ENCODE measurements around the gene TMCC3. TPM values are rescaled to one million over a fixed set of nuclear protein-coding genes. Genes with fewer than 3 reads are reported as not detected.

Gene TMCC3, protein sequence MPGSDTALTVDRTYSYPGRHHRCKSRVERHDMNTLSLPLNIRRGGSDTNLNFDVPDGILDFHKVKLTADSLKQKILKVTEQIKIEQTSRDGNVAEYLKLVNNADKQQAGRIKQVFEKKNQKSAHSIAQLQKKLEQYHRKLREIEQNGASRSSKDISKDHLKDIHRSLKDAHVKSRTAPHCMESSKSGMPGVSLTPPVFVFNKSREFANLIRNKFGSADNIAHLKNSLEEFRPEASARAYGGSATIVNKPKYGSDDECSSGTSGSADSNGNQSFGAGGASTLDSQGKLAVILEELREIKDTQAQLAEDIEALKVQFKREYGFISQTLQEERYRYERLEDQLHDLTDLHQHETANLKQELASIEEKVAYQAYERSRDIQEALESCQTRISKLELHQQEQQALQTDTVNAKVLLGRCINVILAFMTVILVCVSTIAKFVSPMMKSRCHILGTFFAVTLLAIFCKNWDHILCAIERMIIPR
- total RNA-seq = 1 to 10 TPM; 2.5 to 4.2 TPM
- polyA plus RNA-seq (2013, experiment 1 of 2) = 2.8 TPM
- polyA plus RNA-seq (2013, experiment 2 of 2) = 3.2 TPM
- long read RNA-seq, experiment 1 = 0 reads
- long read RNA-seq, experiment 2, full-length matches to known transcripts = 4 of 7 reads
- long read RNA-seq, experiment 2, partial matches to known transcripts = 0 of 7 reads
- long read RNA-seq, experiment 2, other reads (novel, unspliced or antisense) = 3 of 7 reads
- long read RNA-seq, experiment 3, full-length matches to known transcripts = 8 of 9 reads
- long read RNA-seq, experiment 3, partial matches to known transcripts = 0 of 9 reads
- long read RNA-seq, experiment 3, other reads (novel, unspliced or antisense) = 1 of 9 reads
- long read RNA-seq, experiment 4 = 0 reads

DNA sequence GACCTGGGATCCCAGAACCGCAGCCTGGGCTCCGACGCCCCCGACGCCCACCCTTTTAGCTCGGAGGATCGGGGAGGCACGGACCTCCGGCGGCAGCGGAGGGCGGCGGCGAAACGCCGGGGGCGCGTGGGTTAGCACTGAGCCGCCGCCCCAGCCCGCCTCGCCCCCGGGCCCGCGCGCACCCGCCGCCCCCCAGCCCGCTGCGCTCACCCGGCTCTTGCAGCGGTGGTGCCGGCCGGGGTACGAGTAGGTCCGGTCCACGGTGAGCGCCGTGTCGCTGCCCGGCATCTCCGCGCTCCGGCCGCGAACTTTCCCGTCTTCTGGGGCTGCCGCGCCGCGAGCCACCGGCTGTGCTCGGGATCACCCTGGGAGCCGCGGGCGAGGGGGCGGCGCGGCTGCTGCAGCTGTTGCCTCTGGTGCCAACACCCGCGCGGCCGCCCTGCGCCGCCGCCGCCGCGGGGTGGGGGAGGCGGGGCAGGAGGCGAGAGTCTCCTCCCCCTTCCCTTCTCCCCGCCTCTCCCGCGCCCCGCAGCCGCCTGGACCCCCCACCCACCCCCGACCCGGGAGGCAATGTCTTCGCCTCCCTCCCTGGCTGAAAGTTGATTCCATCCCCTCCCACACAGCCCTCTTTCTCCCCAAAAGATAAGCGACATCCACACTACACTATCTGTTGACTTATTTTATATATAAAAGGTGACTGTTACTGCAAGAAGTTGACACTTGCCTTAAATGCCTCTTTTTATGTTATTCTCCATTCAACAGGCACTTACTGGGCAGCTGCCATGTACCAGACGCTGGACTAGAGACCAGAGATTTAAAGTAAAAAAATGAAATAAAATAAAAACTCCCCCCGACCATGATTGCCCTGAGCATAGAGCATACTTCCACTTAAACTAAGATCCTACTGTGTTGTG is at the start of gene TMCC3:
Gene TMCC3, minus strand, starts transcription at position 415 of the 914 bp plus-strand sequence. Its CDS starts 127 bp downstream, at position 288.
- peak within 1 kb of the TSS; percentile 81 for H3K4me3 ChIP-seq (ENCODE audit: low read length)
- H3K4me3 Mint-ChIP-seq = peak within 1 kb of the TSS; percentile 72
- H3K4me1 Mint-ChIP-seq = peaks cover 10% of the 10 kb centered on the region
- H3K4me1 ChIP-seq (ENCODE audit: control insufficient read depth, insufficient read depth, low read length) = no peaks in the 10 kb centered on the region
- no peaks in the 10 kb centered on the region for H3K9me3 ChIP-seq (ENCODE audit: control insufficient read depth, low read length)
- H3K36me3 ChIP-seq (ENCODE audit: control insufficient read depth, insufficient read depth, low read length) = no peaks in the 10 kb centered on the region
- 0% methylated on average over 17 to 76 of the region's 82 CpGs for WGBS, 2 experiments (ENCODE audit: insufficient coverage in 1 of 2, insufficient read length in 1 of 2)
- peak within 1 kb of the TSS; percentile 58 for H3K9ac ChIP-seq (ENCODE audit: extremely low read depth, low read length, poor library complexity, severe bottlenecking)
- no peak within 1 kb of the TSS for H3K27ac Mint-ChIP-seq
- no peak within 1 kb of the TSS for H3K27ac ChIP-seq (ENCODE audit: low read depth, low read length)
- TF ChIP-seq, protein P1, sequence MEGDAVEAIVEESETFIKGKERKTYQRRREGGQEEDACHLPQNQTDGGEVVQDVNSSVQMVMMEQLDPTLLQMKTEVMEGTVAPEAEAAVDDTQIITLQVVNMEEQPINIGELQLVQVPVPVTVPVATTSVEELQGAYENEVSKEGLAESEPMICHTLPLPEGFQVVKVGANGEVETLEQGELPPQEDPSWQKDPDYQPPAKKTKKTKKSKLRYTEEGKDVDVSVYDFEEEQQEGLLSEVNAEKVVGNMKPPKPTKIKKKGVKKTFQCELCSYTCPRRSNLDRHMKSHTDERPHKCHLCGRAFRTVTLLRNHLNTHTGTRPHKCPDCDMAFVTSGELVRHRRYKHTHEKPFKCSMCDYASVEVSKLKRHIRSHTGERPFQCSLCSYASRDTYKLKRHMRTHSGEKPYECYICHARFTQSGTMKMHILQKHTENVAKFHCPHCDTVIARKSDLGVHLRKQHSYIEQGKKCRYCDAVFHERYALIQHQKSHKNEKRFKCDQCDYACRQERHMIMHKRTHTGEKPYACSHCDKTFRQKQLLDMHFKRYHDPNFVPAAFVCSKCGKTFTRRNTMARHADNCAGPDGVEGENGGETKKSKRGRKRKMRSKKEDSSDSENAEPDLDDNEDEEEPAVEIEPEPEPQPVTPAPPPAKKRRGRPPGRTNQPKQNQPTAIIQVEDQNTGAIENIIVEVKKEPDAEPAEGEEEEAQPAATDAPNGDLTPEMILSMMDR (conservative IDR thresholded peaks at IDR 0.05) = no peak
- no peaks in the 10 kb centered on the region for H3K36me3 Mint-ChIP-seq (ENCODE audit: low read depth)
- peak; percentile 81 for DNase-seq
- H3K27me3 ChIP-seq (ENCODE audit: control insufficient read depth, insufficient read depth, low read length, poor library complexity, severe bottlenecking) = peaks cover 39% of the 10 kb centered on the region
- H3K9me3 Mint-ChIP-seq = no peaks in the 10 kb centered on the region
- H3K27me3 Mint-ChIP-seq (ENCODE audit: insufficient read depth) = peaks cover 44% of the 10 kb centered on the region

DNA sequence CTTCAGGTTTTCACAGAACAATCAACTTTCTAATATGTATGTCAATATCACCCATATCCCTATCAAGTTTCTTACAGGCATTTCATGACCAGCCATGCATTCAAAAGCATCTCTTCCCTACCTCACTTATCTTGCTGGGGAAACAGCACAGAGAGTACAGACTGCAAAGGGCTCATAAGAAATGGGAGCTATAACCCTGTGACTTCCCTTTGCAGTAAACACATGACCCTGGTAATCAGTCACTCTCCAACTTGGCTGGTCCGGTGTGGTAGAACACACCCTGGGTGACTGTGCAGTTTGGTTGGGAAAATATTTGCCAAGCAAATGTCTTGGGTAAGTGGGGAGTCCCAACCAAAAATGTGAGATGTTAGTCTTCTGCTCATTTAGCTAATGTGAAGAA is 49.4 kb upstream of the TMCC3 start:
- WGBS, 2 experiments (ENCODE audit: insufficient coverage in 1 of 2, insufficient read length in 1 of 2) = 95% methylated on average over 1 of the region's 1 CpG; no CpG with 5 or more reads in 1 of the 2 experiments
- Mint-ChIP-seq H3K27me3 (ENCODE audit: insufficient read depth) (peaks cover 5% of the 10 kb centered on the region), H3K4me3 (no peak overlapping the region), H3K4me1 (peaks cover 8% of the 10 kb centered on the region), H3K36me3 (ENCODE audit: low read depth) (no peaks in the 10 kb centered on the region), H3K27ac (no peak overlapping the region), H3K9me3 (peaks cover 9% of the 10 kb centered on the region)
- H3K4me3 ChIP-seq (ENCODE audit: low read length) = no peak overlapping the region
- no peaks in the 10 kb centered on the region for H3K9me3 ChIP-seq (ENCODE audit: control insufficient read depth, low read length)
- TF ChIP-seq, protein P1 (conservative IDR thresholded peaks at IDR 0.05) = no peak
- no peaks in the 10 kb centered on the region for H3K36me3 ChIP-seq (ENCODE audit: control insufficient read depth, insufficient read depth, low read length)
- no peaks in the 10 kb centered on the region for H3K27me3 ChIP-seq (ENCODE audit: control insufficient read depth, insufficient read depth, low read length, poor library complexity, severe bottlenecking)
- peaks cover 4% of the 10 kb centered on the region for H3K4me1 ChIP-seq (ENCODE audit: control insufficient read depth, insufficient read depth, low read length)
- no peak overlapping the region for H3K9ac ChIP-seq (ENCODE audit: extremely low read depth, low read length, poor library complexity, severe bottlenecking)
- DNase-seq = no peak
- no peak overlapping the region for H3K27ac ChIP-seq (ENCODE audit: low read depth, low read length)

DNA sequence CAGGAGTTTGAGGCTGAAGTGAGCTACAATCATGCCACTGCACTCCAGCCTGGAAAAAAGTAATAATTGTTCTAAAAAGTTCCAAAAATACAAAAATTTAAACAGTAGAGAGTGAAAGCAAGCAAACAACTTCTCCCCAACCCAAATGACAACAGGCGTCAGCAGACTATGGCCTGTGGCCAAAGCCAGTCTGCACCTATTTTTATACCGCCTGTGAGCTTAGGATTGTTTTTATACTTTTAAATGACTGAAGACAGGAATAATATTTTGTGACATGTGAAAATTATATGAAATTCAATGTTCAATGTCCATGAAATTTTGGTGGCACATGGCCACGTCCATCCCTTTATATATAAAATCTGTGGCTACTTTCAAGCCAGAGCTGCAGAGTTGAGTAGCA is 48.2 kb upstream of the TMCC3 start:
- Mint-ChIP-seq H3K4me3 (no peak overlapping the region), H3K9me3 (peaks cover 9% of the 10 kb centered on the region), H3K36me3 (ENCODE audit: low read depth) (no peaks in the 10 kb centered on the region), H3K4me1 (no peaks in the 10 kb centered on the region), H3K27ac (no peak overlapping the region), H3K27me3 (ENCODE audit: insufficient read depth) (peaks cover 5% of the 10 kb centered on the region)
- 94 to 100% methylated on average over 1 to 2 of the region's 3 CpGs for WGBS, 2 experiments (ENCODE audit: insufficient coverage in 1 of 2, insufficient read length in 1 of 2)
- Histone ChIP-seq H3K27me3 (ENCODE audit: control insufficient read depth, insufficient read depth, low read length, poor library complexity, severe bottlenecking) (no peaks in the 10 kb centered on the region), H3K9me3 (ENCODE audit: control insufficient read depth, low read length) (no peaks in the 10 kb centered on the region), H3K36me3 (ENCODE audit: control insufficient read depth, insufficient read depth, low read length) (no peaks in the 10 kb centered on the region), H3K4me1 (ENCODE audit: control insufficient read depth, insufficient read depth, low read length) (no peaks in the 10 kb centered on the region), H3K27ac (ENCODE audit: low read depth, low read length) (no peak overlapping the region), H3K9ac (ENCODE audit: extremely low read depth, low read length, poor library complexity, severe bottlenecking) (no peak overlapping the region), H3K4me3 (ENCODE audit: low read length) (no peak overlapping the region)
- no peak for DNase-seq
- TF ChIP-seq, protein P1 (conservative IDR thresholded peaks at IDR 0.05) = no peak

Measured in endodermal cell (in vitro differentiated cells).